ENCODE measurements around the gene RNF213. TPM values are rescaled to one million over a fixed set of nuclear protein-coding genes. Genes with fewer than 3 reads are reported as not detected.

The RNF213 gene
- polyA plus RNA-seq, 1 donor (not counting 4 experiments of a cell fraction or from before 2014, with no cell fraction given) = 24.4 TPM

DNA sequence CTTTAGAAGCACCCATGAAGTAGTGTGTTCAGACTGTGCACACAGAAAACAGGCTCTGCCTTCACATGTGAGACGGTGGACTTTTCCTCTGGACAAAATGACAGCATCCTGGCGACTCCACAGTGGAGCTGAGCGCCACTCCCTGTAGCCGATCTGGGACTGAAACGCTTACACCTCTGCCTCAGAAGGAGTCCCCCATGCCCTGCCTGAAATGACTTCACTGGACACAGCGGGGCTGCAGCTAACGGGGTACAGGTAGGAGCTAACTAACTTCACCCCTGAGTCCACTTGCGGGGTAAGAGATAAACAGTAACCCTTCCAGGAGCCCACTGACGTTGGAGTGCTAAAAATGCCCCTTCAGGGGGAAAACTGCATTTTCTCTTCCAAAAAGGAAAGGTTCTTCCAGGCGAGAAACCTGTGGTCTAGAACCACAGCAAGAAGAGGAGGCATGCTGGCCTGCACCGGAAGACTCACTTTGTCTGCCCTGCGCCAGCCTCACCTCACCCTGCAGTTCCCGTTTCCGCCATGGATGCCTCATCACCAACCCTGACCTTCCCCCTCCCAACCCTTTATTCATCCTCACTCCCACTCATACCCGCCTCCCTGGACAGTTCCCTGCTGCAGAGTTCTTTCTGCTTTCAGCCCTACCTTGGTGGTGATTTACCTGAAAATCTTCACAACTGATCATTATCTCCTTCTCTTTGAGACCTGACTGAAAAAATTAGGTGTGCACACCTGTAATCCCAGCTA lies 134.9 kb downstream of the RNF213 start:
- no peaks in the 10 kb centered on the region for H3K79me2 ChIP-seq (ENCODE audit: control insufficient read depth, insufficient read depth, low read length)
- TF ChIP-seq, protein P1, sequence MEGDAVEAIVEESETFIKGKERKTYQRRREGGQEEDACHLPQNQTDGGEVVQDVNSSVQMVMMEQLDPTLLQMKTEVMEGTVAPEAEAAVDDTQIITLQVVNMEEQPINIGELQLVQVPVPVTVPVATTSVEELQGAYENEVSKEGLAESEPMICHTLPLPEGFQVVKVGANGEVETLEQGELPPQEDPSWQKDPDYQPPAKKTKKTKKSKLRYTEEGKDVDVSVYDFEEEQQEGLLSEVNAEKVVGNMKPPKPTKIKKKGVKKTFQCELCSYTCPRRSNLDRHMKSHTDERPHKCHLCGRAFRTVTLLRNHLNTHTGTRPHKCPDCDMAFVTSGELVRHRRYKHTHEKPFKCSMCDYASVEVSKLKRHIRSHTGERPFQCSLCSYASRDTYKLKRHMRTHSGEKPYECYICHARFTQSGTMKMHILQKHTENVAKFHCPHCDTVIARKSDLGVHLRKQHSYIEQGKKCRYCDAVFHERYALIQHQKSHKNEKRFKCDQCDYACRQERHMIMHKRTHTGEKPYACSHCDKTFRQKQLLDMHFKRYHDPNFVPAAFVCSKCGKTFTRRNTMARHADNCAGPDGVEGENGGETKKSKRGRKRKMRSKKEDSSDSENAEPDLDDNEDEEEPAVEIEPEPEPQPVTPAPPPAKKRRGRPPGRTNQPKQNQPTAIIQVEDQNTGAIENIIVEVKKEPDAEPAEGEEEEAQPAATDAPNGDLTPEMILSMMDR (optimal IDR thresholded peaks at IDR 0.05 in 1 of 3, IDR thresholded peaks at IDR 0.05 in 1 of 3, conservative IDR thresholded peaks at IDR 0.05 in 1 of 3; ENCODE audit: extremely low read depth in 1 of 3, insufficient read depth in 2 of 3, low read length in 3 of 3) = no peak
- TF ChIP-seq EZH2 (IDR thresholded peaks at IDR 0.05; ENCODE audit: low read length) = no peak
- dilution Hi-C loops (cut with MboI; ENCODE audit: extremely low pct_ligation_motif_present, low sequenced_read_pairs) = no loop called here
- DNase-seq (ENCODE audit: low read depth, low spot score) (no peak), FAIRE-seq (no peak)
- no peak overlapping the region for H3K27ac ChIP-seq (ENCODE audit: control insufficient read depth, insufficient read depth, low read length)
- no peaks in the 10 kb centered on the region for H3K9me1 ChIP-seq (ENCODE audit: control insufficient read depth, extremely low read depth, insufficient read depth, low read length)
- H3K9me3 ChIP-seq (ENCODE audit: control insufficient read depth, low read depth, low read length) = no peaks in the 10 kb centered on the region
- H3K4me2 ChIP-seq (ENCODE audit: control insufficient read depth, extremely low read depth, insufficient read depth, low read depth, low read length) = no peak overlapping the region
- no peaks in the 10 kb centered on the region for H4K20me1 ChIP-seq (ENCODE audit: control insufficient read depth, extremely low read depth, insufficient read depth, low read length)
- peaks cover 13 to 18% of the 10 kb centered on the region in 2 experiments for H3K36me3 ChIP-seq (ENCODE audit: control insufficient read depth in 2 of 2, extremely low read depth in 1 of 2, insufficient read depth in 2 of 2, low read length in 2 of 2)
- H3K27me3 ChIP-seq (ENCODE audit: control insufficient read depth, extremely low read depth, insufficient read depth, low read length) = no peaks in the 10 kb centered on the region
- no peak overlapping the region for H3K9ac ChIP-seq (ENCODE audit: control insufficient read depth, extremely low read depth, insufficient read depth, low read length)
- H3K4me1 ChIP-seq (ENCODE audit: control insufficient read depth, extremely low read depth, insufficient read depth, low read length) = no peaks in the 10 kb centered on the region
- no peak overlapping the region for H3K4me3 ChIP-seq (ENCODE audit: control insufficient read depth in 2 of 3, extremely low read depth in 1 of 3, insufficient read depth in 2 of 3, low read depth in 1 of 3, low read length in 3 of 3)
- no peak overlapping the region for H2AFZ ChIP-seq (ENCODE audit: control insufficient read depth, low read length)

DNA sequence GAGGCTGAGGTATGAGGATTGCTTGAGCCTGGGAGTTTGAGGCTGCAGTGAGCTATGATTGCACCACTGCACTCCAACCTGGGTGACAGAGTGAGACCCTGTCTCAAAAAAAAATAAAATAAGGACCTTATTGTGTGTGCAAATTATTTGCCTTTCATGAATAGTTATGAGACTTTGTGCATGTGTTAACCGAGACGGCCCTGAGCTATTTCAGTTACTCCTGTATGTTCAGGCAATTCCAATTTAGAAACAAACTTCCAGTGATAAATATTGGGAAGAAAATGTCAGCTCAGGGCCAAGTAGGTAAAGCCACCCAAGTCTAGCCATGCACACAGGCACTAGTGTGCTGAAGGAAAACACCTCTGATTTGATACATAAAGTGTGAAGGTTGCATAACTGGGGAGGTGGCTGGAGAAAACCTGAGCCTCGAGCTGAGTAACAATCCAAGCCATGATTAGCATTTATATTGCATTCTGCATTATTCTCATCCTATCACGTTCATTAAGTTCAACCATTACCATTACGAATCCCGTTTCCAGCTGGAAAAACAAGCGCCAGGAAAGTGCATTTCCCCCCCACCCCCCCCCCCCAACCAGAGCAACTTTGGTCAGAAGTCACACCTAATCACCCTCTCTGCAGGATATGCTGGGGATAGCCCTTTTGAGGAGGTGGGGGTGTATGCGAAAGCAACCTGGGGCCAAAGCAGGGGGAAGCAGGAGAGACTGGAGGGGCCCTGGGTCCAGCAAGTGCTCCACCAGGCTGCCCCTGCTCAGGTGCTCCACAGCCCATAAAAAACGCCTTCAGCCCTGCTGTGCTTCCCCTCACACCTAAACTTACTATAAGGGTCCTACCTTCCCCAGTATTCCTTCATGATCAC lies 135.7 kb downstream of the RNF213 start:
- Histone ChIP-seq H3K4me2 (ENCODE audit: control insufficient read depth, extremely low read depth, insufficient read depth, low read depth, low read length) (no peak overlapping the region), H3K27me3 (ENCODE audit: control insufficient read depth, extremely low read depth, insufficient read depth, low read length) (no peaks in the 10 kb centered on the region), H4K20me1 (ENCODE audit: control insufficient read depth, extremely low read depth, insufficient read depth, low read length) (no peaks in the 10 kb centered on the region), H3K9me1 (ENCODE audit: control insufficient read depth, extremely low read depth, insufficient read depth, low read length) (no peaks in the 10 kb centered on the region), H3K9ac (ENCODE audit: control insufficient read depth, extremely low read depth, insufficient read depth, low read length) (no peak overlapping the region), H2AFZ (ENCODE audit: control insufficient read depth, low read length) (no peak overlapping the region), H3K27ac (ENCODE audit: control insufficient read depth, insufficient read depth, low read length) (no peak overlapping the region), H3K79me2 (ENCODE audit: control insufficient read depth, insufficient read depth, low read length) (no peaks in the 10 kb centered on the region), H3K9me3 (ENCODE audit: control insufficient read depth, low read depth, low read length) (no peaks in the 10 kb centered on the region), H3K36me3 (ENCODE audit: control insufficient read depth in 2 of 2, extremely low read depth in 1 of 2, insufficient read depth in 2 of 2, low read length in 2 of 2) (peaks cover 8 to 14% of the 10 kb centered on the region in 2 experiments), H3K4me1 (ENCODE audit: control insufficient read depth, extremely low read depth, insufficient read depth, low read length) (no peaks in the 10 kb centered on the region), H3K4me3 (ENCODE audit: control insufficient read depth in 2 of 3, extremely low read depth in 1 of 3, insufficient read depth in 2 of 3, low read depth in 1 of 3, low read length in 3 of 3) (no peak overlapping the region)
- FAIRE-seq (no peak), DNase-seq (ENCODE audit: low read depth, low spot score) (no peak)
- TF ChIP-seq, protein P1 (optimal IDR thresholded peaks at IDR 0.05 in 1 of 3, IDR thresholded peaks at IDR 0.05 in 1 of 3, conservative IDR thresholded peaks at IDR 0.05 in 1 of 3; ENCODE audit: extremely low read depth in 1 of 3, insufficient read depth in 2 of 3, low read length in 3 of 3) = no peak
- no peak for TF ChIP-seq EZH2 (IDR thresholded peaks at IDR 0.05; ENCODE audit: low read length)
- dilution Hi-C loops (cut with MboI; ENCODE audit: extremely low pct_ligation_motif_present, low sequenced_read_pairs) = no loop called here

Measured in keratinocyte (primary cell).